NCI-H1092 (cell line): ENCODE measurements around the gene SOX21.

Source experiments
- DNase-seq: peaks from one replicate; lab custom pipeline; 2025; lab: John Stamatoyannopoulos, UW

The SOX21 gene

GRCh38 chr13:94679614-94680013 lies 32.7 kb downstream of the SOX21 start:
- DNase-seq: no peak

- no peak for DNase-seq
These were observed 33.5 kb downstream of the SOX21 start for GRCh38 chr13:94678845-94679244.

GRCh38 chr13:94677799-94678198 lies 34.5 kb downstream of the SOX21 start:
- DNase-seq: no peak

- peak; percentile 87 for DNase-seq
These were observed 37.6 kb downstream of the SOX21 start for GRCh38 chr13:94674609-94675348.

GRCh38 chr13:94673851-94674250 lies 38.5 kb downstream of the SOX21 start:
- DNase-seq: no peak

- DNase-seq: no peak
These were observed 39.9 kb downstream of the SOX21 start for GRCh38 chr13:94672400-94672799.

- DNase-seq: no peak
These were observed 45.2 kb downstream of the SOX21 start for GRCh38 chr13:94667190-94667589.

- DNase-seq: no peak
These were observed 46.3 kb downstream of the SOX21 start for GRCh38 chr13:94666065-94666464.

GRCh38 chr13:94664889-94665288 lies 47.5 kb downstream of the SOX21 start:
- DNase-seq: no peak

GRCh38 chr13:94662274-94662945 lies 49.9 kb downstream of the SOX21 start:
- no peak for DNase-seq

- no peak for DNase-seq
These were observed 50.9 kb downstream of the SOX21 start for GRCh38 chr13:94661406-94661805.

GRCh38 chr13:94660695-94661326 lies 51.5 kb downstream of the SOX21 start:
- peak; percentile 18 for DNase-seq
